Prostate gland (tissue), 2 donors: ENCODE measurements around the gene ARL16.

ENCODE experiments used
- POLR2A ChIP-seq: fragments of 450-650 bp; IDR thresholded peaks from one replicate; pipeline ENCODE4 v1.6.1; 2016; ENCODE audit warnings: antibody characterized with exemption, mild to moderate bottlenecking
- POLR2AphosphoS5 ChIP-seq: sonication (generic); formaldehyde crosslinking; IDR thresholded peaks from one replicate; pipeline ENCODE4 v1.6.1; 2017; ENCODE audit warnings: antibody characterized with exemption
- TF ChIP-seq, protein P1 (sequence below), 4 experiments: fragments of 200-600 bp in 2 of 4; fragments of 450-650 bp in 2 of 4; sonication (generic) in 2 of 4; IDR thresholded peaks; 1 replicate in 3 of 4; 2 replicates in 1 of 4; pipeline ENCODE4 v1.5.1; 2016 to 2019; ENCODE audit warnings: antibody characterized with exemption in 4 of 4, mild to moderate bottlenecking in 2 of 4, moderate library complexity in 2 of 4

DNA sequence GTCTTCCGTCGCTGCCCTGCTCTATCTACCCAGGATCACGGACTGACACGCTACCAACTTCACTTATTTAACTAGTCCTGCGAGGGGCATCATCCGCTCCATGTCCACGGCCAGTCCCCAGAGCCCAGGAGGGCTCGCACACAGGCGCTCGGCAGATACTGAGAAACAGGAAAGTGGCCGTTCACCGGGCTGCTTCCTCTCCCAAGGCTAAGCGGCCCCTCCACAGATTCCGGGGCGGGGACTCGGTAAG, 17.6 kb downstream of the ARL16 start:
- no peak for TF ChIP-seq POLR2A
- TF ChIP-seq, protein P1, sequence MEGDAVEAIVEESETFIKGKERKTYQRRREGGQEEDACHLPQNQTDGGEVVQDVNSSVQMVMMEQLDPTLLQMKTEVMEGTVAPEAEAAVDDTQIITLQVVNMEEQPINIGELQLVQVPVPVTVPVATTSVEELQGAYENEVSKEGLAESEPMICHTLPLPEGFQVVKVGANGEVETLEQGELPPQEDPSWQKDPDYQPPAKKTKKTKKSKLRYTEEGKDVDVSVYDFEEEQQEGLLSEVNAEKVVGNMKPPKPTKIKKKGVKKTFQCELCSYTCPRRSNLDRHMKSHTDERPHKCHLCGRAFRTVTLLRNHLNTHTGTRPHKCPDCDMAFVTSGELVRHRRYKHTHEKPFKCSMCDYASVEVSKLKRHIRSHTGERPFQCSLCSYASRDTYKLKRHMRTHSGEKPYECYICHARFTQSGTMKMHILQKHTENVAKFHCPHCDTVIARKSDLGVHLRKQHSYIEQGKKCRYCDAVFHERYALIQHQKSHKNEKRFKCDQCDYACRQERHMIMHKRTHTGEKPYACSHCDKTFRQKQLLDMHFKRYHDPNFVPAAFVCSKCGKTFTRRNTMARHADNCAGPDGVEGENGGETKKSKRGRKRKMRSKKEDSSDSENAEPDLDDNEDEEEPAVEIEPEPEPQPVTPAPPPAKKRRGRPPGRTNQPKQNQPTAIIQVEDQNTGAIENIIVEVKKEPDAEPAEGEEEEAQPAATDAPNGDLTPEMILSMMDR (IDR thresholded peaks at IDR 0.05) = no peak
- TF ChIP-seq POLR2AphosphoS5 = no peak
